K562 (cell line): ENCODE measurements around the gene FARP2. TPM values are rescaled to one million over a fixed set of nuclear protein-coding genes. Genes with fewer than 3 reads are reported as not detected.

ENCODE experiments used
- BRF2 ChIP-seq: IDR thresholded peaks from 3 replicates; pipeline ENCODE4 v1.6.1; 2011; ENCODE audit warnings: borderline replicate concordance, mild to moderate bottlenecking; ENCODE audit not compliant: insufficient read length, insufficient read depth
- MNT ChIP-seq, 2 experiments: fragments of 450-650 bp; conservative IDR thresholded peaks; 2 replicates each; pipeline ENCODE4 v1.6.1; 2017; ENCODE audit warnings: mild to moderate bottlenecking in 2 of 2, moderate library complexity in 2 of 2
- PRDM10 ChIP-seq: fragments of 450-650 bp; IDR thresholded peaks from 2 replicates; pipeline ENCODE4 v1.6.1; 2018; ENCODE audit not compliant: partially characterized antibody
- PRMT5 ChIP-seq: sonication (generic); formaldehyde crosslinking; IDR thresholded peaks from 2 replicates; pipeline ENCODE4 v1.5.0; 2020; ENCODE audit warnings: missing genetic modification reagents
- TAF9B ChIP-seq: fragments of 450-650 bp; IDR thresholded peaks from 2 replicates; pipeline ENCODE4 v1.6.1; 2018; ENCODE audit warnings: mild to moderate bottlenecking; ENCODE audit not compliant: partially characterized antibody
- ZNF174 ChIP-seq: fragments of 250-450 bp; sonication (Bioruptor Pico); IDR thresholded peaks from 2 replicates; pipeline ENCODE4 v1.4.0; 2020; ENCODE audit warnings: mild to moderate bottlenecking
- ZNF398 ChIP-seq: fragments of 250-450 bp; sonication (Bioruptor Pico); IDR thresholded peaks from 2 replicates; pipeline ENCODE4 v1.8.0; 2021; ENCODE audit warnings: moderate library complexity, mild to moderate bottlenecking, inconsistent platforms
- ZNF584 ChIP-seq: fragments of 200-800 bp; sonication (Bioruptor generic); IDR thresholded peaks from 2 replicates; pipeline ENCODE4 v1.6.1; 2016; ENCODE audit warnings: low read depth, mild to moderate bottlenecking, missing genetic modification characterization, missing compliant biosample characterization
- polyA plus RNA-seq, 8 experiments: library from polyadenylated mRNA; depleted of rRNA in 4 of 8; stranded (reverse) in 5 of 8; unstranded in 3 of 8; fragments of >200 nt; fragmentation: Nextera tagmentation in 2 of 8; fragmentation: Illumina TruSeq in 1 of 8; extraction: Ambion mirVana in 2 of 8; extraction: Trizol in 1 of 8; gene quantifications; 2 replicates each; pipeline versions ENCODE4 v1.2.1 to v1.2.3, GENCODE V29; 2011 to 2014; ENCODE audit warnings: inconsistent platforms in 1 of 8, missing spikeins in 1 of 8
- total RNA-seq, 7 experiments: library from RNA; depleted of rRNA in 6 of 7; stranded (reverse); fragments of >200 nt in 6 of 7; fragmentation: Illumina TruSeq in 2 of 7; extraction: Trizol in 2 of 7; gene quantifications; 2 replicates each; pipeline versions ENCODE4 v1.2.1 to v1.2.3, GENCODE V29; 2011 to 2021; ENCODE audit warnings: low replicate concordance in 1 of 7

The FARP2 gene
- total and polyA plus RNA-seq, 9 of the 15 experiments (the other 6 are each of a cell fraction or from before 2014, with no cell fraction given), result 4.1 to 38.1 (median 21.1) TPM

GRCh38 chr2:241508240-241509154 is 152.4 kb downstream of the FARP2 start, which contains the start of gene STK25 (continued):
- TF ChIP-seq TAF9B (no peak), ZNF174 (CRISPR knock-in tag) (no peak), ZNF398 (no peak), MNT (conservative IDR thresholded peaks at IDR 0.05) (peak; percentile 86 to 94), BRF2 (no peak), ZNF584 (CRISPR knock-in tag) (peak; percentile 84), PRDM10 (peak; percentile 15), PRMT5 (no peak)
